ENCODE measurements around the gene DPP6. TPM values are rescaled to one million over a fixed set of nuclear protein-coding genes. Genes with fewer than 3 reads are reported as not detected.
"Not testable (repeated sequence)": the region's sequence is repeated elsewhere in the genome, so short reads cannot be mapped to it uniquely, and the experiment has no call there.

Gene DPP6
- total RNA-seq, 1 donor from 2014 or later = not detected

DNA sequence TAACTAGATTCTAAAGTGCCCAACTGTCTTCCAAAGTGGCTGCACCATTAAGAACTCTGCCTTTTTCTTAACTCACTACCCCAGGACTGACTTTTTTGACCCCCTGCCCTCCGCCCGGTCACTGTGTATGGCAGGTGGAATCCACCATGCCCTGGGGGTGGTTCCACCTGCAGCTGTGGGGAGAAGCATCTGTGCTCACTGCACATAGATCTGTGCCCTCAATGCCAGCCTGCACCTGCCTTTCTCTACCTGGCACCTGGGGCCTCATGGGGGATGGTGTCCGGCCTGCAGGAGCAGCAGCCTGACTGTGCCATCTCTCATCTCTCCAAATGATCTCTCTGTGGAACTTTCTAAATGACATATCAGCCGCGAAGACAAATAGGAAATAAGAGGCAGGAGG is 597.2 kb downstream of the DPP6 start:
- DNase-seq (ENCODE audit: low read depth) = no peak

DNA sequence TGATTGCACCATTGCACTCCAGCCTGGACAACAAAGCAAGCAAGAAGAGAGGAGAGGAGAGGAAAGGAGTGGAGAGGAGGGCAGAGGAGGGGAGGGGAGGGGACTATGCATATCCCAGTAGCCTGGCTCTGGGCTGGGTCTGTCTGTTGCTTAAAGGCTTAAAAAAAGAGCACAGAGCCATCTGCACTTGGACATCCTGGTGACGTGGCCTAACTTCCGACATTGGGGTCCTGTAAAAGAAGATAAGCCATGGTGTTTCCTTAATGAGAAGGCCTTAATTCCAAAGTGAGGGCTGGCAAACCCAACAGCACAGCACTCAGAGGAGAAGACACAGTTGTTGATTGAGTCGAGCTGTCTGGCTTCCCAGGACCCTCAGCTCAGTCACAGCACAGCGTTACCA is 598.1 kb downstream of the DPP6 start:
- DNase-seq (ENCODE audit: low read depth) = no peak

DNA sequence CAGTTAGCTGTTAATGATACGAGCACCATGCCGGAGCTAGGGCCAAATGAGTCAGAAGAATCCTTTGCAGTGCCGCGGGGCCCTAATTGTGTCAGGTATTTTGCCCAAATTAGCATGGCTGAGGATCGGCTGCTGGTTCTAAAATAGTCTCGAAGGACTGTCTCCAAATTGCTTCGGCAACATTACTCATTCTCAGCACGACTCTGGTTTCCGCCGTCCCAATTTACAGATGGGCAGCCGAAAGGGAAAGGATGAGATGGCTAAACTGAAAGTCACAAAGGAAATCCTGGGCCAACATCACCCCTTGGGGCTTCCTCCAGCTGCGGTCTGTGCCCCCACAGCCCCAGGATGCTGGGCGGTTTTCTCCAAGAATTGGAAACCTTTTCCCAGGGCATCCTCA is 599.3 kb downstream of the DPP6 start:
- no peak for DNase-seq (ENCODE audit: low read depth)

DNA sequence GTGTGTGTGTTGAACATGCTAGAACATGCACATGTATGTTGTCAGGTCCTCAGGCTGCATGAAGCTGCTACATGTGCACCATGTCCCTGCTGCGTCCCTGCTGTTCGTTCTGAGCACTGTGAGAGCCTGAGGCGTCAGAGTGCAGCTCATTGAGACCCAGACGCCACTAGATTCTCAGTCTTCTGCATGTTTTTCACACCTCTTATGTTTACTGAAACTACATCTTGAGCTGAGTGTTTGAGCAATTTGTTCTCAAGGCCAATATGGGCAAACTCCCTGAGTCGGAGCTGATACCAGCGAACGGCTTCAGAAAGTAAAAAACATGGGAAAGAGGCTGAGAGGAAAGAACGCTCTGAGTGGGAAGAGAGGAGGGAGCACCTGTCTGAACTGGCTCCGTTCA is 600.4 kb downstream of the DPP6 start:
- no peak for DNase-seq (ENCODE audit: low read depth)

DNA sequence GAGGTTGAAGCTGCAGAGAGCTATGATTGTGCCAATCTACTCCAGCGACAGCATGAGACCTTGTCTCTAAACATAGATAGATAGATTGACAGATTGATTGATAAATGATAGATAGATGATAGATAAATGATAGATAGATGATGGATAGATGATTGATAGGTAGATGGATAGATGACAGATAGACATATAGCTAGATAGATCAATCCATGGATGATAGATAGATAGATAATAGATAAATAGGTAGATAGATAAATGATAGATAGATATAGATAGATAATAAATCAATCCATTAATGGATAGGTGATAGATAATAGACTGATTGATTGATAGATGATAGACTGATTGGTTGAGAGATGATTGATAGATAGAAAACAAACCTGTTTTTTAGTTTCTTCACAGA is 601.1 kb downstream of the DPP6 start:
- no peak for DNase-seq (ENCODE audit: low read depth)

DNA sequence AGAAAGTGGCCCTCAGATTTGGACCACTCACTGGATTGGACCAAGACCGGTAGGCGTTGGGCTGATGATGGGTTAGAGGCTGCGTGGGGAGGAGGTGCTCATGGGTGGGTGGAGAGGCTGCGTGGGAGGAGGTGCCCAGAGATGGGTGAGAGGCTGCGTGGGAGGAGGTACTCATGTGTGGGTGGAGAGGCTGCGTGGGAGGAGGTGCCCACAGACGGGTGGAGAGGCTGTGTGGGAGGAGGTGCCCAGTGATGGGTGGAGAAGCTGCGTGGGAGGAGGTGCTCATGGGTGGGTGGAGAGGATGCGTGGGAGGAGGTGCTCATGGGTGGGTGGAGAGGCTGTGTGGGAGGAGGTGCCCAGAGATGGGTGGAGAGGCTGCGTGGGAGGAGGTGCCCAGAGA is 604.4 kb downstream of the DPP6 start:
- DNase-seq (ENCODE audit: low read depth) = no peak

DNA sequence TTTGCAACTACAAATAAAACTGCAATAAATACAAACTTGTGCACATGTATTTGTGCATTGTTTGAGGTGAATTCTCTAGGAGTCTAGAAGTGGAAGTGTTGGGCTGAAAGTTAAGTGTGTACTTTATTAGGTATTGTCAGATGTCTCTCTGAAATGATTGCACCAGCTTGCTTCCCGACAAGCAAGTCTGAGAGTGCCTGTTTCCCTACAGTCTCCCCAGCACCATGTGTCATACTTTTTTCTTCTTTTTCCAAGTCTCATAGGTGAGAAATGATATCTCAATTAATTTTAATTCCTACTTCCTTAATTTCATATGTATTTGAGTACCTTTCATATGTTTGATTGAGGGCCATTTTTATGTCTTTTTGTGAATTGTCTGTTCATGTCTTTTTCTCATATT is 614.6 kb downstream of the DPP6 start:
- DNase-seq (ENCODE audit: low read depth) = no peak

DNA sequence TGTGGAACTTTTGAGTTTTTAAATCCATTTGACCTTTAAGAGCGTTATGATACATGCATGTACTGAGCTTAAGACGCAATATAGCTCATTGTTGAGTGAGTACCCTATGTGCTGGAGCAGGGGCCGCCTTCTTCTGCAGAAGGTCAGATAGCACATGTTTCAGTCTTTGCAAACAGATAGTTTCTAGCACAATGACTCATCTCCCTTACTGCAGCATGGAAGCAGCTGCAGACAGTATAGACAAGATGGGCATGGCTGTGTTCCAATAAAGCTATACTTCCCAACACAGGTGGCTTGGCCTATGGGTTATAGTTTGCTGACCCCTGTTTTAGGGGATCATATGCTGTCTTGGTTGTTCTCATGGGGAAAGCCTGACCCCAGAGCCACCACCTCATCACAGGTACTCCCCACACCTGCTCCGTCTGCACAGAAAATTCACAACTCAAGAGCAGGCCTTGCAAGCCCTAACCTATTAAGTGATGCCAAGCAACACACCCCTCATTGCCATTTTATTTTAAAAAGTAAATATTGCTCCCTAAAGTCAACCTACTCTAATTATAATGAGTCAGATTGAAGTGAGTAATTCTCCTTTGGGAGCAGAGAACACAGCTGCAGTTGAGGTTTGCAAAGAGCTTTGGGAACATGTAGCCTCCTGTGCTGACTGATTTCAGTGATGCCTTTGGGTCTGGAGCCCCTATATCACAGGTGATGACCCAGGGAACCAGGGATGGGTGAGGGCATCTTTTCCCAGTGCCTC is 620.6 kb downstream of the DPP6 start:
- no peak for DNase-seq (ENCODE audit: low read depth)

DNA sequence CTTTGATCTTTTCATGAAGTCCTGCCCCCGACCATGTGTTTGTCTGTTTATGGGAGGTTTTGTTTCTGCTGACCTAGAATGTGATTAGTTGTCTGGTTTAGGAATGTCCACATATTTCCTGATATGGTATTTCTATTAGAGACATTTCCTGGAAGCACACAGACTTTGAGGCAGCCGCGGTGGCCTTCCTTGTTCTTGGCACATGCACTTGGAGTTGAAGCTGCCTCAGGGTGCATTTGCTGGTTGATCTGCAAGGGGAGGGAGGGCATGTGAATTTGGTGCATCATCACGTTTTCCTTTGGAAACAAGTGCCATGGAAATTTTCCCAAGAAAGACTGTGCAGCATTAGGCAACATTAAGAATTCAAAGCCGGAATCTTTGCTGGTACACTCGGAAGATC is 622.0 kb downstream of the DPP6 start:
- no peak for DNase-seq (ENCODE audit: low read depth)

DNA sequence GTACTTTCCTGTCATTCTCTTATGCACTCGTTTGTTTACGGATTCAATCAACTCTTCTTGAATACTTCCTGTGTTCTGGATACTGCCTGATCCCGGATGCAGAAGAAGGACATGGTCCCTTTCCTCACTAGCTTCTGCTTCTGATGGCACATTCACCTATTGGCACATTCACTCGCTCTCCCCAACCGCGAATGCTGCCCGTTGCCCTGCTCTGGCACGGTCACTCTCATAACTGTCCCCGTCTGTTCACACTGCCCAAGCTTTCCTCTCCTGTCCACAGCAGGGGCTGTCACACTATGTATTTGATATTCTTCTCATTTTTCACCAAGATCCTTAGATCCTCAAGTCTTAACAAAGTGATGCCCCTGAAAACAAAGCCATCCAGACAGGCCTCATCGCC is 623.4 kb downstream of the DPP6 start:
- DNase-seq (ENCODE audit: low read depth) = no peak

DNA sequence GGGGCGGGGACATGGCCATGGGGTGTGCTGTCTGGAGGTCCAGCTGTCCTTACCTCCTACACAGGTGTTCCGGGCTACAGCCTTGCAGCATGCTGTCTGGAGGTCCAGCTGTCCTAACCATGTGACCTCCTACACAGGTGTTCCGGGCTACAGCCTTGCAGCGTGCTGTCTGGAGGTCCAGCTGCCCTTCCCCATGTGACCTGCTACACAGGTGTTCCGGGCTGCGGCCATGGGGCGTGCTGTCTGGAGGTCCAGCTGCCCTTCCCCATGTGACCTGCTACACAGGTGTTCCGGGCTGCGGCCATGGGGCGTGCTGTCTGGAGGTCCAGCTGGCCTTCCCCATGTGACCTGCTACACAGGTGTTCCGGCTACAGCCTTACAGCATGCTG is 623.8 kb downstream of the DPP6 start:
- not testable (repeated sequence) for DNase-seq (ENCODE audit: low read depth)

DNA sequence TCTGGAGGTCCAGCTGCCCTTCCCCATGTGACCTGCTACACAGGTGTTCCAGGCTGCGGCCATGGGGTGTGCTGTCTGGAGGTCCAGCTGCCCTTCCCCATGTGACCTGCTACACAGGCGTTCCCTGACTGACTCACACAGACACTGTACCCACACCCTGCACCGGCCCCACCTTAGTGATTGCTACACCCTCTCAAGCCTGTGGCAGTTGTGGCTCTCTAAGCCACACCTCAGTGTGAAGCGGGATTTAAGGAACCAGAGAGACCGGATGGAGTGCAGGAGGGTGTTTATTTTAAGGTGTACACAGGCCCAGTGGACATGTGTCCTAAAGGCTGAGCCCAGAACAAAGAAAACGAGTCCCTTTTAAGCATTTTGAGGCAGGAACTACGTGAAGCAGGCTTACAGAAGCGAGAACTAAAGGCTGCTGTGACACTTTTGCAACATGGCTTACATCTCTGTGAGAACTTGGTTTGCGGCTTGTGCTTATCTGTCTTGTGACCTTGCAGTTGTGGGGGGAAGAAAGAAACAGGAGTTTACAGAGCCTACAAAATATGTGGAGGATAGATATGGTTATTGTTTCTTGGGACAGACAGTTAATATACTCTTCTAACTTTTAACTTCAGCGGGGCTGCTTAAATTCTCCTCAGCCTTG is 624.4 kb downstream of the DPP6 start:
- no peak for DNase-seq (ENCODE audit: low read depth)

DNA sequence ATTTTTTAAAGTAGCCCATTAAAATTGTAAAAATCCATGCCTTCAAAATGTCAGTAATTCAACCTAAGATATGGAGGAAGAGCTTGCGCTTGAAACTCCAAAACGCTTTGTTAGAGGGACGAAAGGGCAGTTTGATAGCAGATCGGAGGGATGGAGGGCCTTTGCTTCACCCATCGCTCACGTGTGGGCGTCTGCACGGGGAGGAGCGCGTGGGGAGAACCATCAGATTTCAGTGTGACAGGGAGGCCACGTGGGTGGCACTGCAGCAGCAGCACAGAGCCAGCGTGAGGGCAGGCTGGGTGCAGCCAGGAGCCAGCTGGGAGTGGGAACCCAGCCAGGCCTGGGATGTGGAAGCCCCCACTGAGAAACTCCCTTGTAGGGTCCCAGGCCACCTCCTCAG is 625.3 kb downstream of the DPP6 start:
- no peak for DNase-seq (ENCODE audit: low read depth)

DNA sequence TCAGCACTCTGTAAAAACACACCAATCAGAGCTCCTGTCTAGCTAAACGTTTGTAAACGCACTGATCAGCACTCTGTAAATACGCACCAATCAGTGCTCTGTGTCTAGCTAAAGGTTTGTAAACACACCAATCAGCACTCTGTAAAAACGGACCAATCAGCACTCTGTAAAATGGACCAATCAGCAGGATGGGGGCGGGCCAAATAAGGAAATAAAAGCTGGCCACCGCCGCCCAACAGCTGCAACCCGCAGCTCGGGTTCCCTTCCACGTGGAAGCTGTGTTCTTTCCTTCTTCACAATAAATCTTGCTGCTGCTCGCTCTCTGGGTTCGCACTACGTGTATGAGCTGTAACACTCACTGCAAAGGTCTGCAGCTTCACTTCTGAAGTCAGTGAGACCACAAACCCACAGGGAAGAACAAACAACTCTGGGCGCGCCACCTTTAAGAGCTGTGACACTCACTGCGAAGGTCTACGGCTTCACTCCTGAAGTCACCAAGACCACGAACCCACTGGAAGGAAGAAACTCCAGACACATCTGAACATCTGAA is 625.9 kb downstream of the DPP6 start:
- not testable (repeated sequence) for DNase-seq (ENCODE audit: low read depth)

DNA sequence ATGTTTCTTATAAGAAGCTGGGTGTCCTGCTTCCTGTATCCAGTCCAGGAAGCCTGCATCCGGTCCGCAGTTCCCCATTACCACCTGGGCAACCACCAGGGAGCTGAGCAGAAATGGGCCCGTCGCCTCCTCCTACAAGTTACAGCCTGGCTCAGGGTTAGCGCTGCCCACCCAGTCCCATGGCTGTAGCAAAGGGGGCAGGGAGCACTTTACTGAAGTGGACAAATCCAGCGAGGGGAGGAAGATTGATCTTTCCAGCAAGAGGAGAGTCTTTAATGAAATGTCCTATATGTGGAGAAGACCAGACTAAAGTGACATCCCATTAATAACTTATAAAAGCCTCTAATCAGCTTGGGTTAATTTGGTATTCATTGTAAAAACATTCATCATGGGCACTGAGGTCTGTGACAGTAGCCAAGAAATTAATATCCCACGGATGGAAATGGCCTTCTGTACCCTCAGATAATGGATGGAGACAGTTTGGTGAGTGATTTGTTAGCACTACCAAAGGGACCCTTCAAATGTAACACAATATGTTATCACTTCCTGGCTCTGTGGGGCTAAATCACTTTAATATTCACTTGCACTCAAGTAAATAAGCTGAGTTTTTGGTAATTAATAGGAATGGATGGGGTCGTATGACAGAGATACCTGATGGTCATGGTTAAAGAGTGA is 627.3 kb downstream of the DPP6 start:
- no peak for DNase-seq (ENCODE audit: low read depth)

DNA sequence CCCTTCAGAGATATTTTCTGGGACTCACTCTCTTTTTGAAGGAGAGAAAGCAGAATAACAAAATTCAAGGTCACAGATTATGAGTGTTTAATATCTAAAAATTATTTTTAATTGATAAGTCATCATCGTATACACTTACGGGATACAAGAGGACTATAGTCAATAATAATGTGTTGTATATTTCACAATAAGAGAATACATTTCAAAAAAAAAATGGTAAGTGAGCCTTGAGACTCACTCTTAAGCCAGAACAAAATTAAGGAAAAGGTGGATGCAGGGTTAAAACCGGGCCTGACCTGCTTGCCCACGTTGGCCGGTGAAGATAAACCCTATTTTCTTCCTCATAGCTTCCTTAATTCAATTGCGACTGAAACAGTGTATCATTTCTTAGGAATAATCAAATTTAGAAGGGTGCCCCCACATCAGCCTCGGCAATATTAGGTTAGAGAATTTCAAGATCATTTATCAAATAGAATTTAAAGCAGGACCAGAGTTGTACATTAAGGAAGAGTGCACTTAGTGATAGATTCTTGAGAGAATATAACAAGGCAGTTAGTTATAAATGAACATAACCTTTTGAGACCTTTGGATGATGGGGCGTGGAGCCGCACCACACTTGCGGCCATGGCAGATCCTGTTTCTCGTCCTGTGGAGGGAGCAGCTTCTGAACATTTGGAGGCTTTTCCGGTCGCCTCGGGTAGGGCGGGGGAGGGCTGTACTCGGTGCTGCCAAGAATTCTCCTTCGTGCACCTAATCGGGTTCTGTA is 628.9 kb downstream of the DPP6 start:
- DNase-seq (ENCODE audit: low read depth) = no peak

DNA sequence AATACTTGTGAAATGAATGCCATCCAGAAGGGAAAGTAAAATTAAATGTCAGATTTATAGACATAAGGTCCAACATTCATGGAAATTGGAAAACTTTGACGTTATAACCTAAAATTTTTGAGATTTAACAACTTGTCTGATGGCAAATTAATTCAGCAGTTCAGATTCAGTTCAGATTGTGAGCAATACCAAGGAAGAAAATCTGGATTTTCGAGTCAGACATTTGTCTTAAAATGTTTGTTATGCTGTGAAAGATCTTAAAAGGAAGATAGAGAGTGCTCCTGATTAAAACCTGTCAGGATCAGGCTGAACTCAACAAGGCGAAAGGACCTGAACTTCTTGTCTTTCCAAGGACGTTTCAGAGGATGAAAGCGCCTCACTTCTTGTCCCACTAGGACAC is 629.8 kb downstream of the DPP6 start:
- no peak for DNase-seq (ENCODE audit: low read depth)

DNA sequence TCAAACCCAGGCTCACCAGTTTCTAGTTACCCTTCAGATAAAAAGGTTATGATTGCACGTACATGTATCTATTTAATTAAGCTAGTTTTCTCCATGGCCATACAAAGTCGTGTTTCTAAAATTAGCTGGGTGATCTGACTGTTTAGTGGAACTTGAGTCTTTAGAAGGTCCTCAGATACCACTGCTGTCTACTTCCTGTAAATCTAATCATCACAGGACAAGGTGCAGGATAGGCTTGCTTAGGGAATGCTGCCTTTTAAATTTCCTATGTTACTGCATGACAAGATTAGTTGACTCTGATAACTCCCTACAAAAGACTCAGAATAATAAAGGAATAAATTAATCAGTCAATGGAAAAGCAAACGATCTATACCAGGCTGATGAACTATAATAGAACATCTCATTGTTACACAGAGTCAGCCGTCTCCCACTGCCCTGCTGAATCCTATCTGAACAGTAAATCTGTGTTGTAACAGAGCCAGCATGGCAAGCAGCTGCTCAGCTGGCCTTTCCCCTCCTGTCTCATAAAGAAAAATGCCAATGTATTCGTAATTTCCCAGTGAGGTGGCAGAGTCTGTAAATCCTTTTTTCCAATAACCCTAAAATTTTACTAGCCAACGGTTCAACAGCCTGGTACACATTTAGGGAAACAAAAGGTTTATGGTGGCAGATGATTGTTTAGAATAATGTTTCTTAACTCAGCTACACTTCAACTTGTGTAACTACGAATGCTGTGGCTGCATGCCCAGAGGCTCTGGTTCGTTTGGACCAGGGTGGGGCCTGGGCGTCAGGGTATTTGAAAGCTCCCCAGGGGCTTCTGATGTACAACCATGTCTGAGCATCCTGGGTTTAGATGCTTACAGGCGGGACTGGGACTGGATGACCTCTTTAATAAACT is 632.7 kb downstream of the DPP6 start:
- DNase-seq (ENCODE audit: low read depth) = no peak

DNA sequence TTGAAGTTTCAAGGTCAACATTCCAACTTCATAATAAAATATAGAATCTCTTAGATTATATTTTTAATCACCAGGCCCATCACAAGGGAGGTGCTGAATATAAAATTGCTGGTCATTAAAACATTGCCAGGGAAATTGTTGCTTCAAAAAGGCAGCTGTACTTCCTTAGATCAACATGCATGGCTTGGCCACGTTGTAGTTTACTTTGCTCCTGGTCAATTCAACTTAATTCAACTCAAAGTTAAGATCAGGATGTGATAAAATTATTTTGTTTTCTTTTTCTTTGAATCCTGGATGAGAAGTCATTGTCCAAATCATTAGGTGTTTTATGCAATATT is 633.3 kb downstream of the DPP6 start:
- DNase-seq (ENCODE audit: low read depth) = no peak

DNA sequence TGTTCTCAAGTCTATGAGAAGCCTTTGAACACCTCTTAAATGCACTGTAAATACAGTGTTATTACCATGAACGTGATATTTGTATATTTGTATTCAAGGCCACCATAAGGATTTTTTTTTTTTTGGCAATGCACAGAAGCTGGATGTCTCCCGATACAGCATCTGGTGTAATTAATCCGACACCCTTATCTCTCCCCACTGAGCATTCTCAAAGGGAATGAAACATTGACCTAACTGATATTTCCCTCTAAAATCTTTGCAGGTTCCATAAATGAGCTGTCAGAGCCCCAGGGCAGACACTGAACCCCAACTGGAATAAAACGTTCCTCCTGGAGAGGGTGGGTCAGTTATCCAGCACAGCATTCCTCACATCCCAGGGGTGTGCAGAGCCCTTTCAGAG is 634.1 kb downstream of the DPP6 start:
- no peak for DNase-seq (ENCODE audit: low read depth)

DNA sequence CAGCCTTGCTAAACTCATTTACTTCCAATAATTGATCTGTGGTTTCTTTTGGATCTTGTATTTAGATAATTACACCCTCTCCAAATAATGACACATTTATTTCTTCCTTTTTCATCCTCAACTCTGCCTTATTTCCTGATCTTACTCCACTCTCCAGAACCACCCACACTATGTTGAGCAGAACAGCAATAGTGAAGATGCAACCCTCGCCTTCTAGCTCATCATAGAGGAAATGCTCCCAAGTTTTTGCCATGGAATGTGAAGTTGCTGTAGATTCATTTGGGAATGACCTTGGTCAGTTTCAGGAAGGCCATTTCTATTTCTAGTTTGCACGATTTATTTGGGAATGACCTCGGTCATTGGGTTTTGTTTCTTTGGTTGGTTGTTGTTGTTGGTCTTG is 636.8 kb downstream of the DPP6 start:
- no peak for DNase-seq (ENCODE audit: low read depth)
